Adrenal gland (tissue), 5 donors: ENCODE measurements around the gene PRDM16.

Experiments
- CTCF ChIP-seq, 6 experiments: fragments of 450-650 bp in 4 of 6; fragments of 200-600 bp in 2 of 6; sonication (generic) in 1 of 6; IDR thresholded peaks; 1 replicate in 5 of 6; 2 replicates in 1 of 6; pipeline versions ENCODE4 v1.5.1 to v1.8.0; 2016 to 2021; ENCODE audit warnings: antibody characterized with exemption in 6 of 6, mild to moderate bottlenecking in 2 of 6, moderate library complexity in 1 of 6
- POLR2A ChIP-seq, 2 donors: fragments of 450-650 bp; IDR thresholded peaks; one replicate each; pipeline ENCODE4 v1.6.1; 2017; ENCODE audit warnings: antibody characterized with exemption in 2 of 2, mild to moderate bottlenecking in 2 of 2, moderate library complexity in 1 of 2
- donor health status: DM: no; HTN: no; CAD: no.

- TF ChIP-seq CTCF (IDR thresholded peaks at IDR 0.05), result no peak
- TF ChIP-seq POLR2A (IDR thresholded peaks at IDR 0.05), result no peak
Measured at GRCh38 chr1:3476666-3477065, 407.7 kb downstream of the PRDM16 start.
